Fibroblast of upper back skin (primary cell): ENCODE data around the gene RPE65.
A peak's percentile ranks its signal among the peaks of the same experiment; 100 is the strongest.
"Not testable (repeated sequence)": the region's sequence is repeated elsewhere in the genome, so short reads cannot be mapped to it uniquely, and the experiment has no call there.

ENCODE experiments used
- DNase-seq: peaks from one replicate; pipeline ENCODE4 v3.0.0-alpha.2; 2013

RPE65 gene

DNA sequence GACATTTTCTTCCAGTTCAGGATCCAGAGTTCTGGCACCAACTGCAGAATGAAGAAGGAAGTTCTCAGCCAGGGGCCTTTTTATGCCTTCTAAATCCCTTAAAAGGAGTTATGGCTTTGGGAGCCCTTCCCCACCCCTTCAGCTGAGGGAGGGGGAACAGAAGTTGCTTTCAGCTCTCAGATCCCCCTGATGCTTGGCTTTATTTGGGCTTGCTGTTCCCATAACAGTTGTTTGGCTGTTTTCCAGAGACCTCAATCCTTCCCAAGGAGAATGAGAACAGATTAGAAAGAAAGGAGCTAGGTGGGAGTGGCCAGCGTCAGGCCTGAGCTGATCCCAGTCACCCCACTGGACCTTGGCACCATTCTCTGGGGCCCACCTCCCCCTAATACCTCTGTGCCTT, at the start of gene RPE65:
RPE65 (minus strand) TSS at position 54 of the 400 bp plus-strand sequence; CDS start at position 5, 49 bp downstream.
- peak; percentile 19 for DNase-seq

GRCh38 chr1:68497358-68497698, 47.6 kb upstream of the RPE65 start:
- no peak for DNase-seq

- peak; percentile 95 for DNase-seq
Observed at GRCh38 chr1:68496680-68497357, 47.1 kb upstream of the RPE65 start, which contains the start of gene DEPDC1. TSS of gene DEPDC1 (minus strand) at chr1:68497082. CDS start at chr1:68496999, 83 bp downstream.

DNA sequence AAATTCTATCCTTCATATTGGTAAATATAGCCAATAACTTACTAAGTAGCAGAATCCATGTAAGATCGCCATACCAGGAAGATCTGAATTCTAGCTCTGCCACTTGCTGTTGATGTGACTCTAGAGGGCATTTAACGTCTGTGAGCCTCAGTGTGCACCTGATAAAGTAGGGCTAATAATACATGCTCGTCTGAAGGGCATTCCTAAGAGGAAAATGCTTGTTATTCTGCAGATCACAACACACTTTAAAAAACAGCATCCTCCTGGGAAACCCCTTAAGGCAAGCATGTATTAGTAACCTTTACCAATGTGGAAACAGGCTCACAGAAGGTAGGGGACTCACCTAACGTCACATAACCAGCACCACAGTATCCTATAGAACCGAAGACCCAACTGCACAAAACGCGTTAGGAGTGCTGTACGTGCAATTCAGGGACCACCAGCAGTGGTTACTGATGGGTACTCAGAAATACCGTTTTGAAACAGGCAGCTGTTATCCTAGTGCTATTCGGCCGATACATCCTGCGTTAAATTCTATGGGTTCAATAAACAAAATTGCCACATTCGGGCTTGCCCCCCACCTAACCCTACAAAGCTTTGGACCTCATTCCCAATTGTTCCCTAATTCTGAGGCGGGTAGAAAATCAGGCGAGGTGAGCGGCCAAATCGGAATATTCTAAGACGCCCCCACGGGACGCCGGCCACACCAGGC, 46.4 kb upstream of the RPE65 start:
- no peak for DNase-seq

DNA sequence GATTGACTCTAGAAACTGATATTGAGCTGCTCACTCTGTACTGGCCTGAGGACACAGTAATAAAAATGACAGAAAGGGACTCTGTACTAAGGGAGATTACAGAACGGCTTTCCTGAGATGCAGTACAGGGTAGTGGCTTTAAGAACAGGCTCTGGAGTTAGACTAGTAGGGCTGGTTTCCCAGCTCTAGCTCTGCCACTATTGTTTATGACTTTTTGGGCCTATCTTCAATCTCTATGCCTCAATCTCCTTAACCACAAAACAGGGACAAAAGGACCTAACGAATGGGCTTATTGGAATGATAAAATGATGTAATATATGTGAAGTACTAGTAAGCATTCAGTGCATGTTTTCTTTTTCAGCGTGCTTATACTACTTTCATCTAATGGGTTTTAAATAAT, 45.8 kb upstream of the RPE65 start:
- peak; percentile 15 for DNase-seq

GRCh38 chr1:68493193-68493592, 43.4 kb upstream of the RPE65 start:
- DNase-seq = no peak

DNA sequence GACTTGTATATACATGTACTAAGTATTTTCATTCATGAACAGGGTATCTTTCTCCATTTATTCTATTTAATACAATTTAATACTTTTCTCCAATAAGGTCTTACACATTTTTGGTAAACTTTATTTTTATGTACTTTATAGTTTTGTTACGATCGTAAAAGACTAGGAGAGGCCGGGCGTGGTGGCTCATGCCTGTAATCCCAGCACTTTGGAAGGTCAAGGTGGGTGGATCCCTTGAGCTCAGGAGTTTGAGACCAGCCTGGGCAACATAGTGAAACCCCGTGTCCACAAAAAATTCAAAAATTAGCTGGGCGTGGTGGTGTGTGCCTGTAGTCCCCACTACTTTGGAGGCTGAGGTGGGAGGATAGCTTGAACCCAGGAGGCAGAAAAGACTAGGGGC, 42.5 kb upstream of the RPE65 start:
- not testable (repeated sequence) for DNase-seq

DNA sequence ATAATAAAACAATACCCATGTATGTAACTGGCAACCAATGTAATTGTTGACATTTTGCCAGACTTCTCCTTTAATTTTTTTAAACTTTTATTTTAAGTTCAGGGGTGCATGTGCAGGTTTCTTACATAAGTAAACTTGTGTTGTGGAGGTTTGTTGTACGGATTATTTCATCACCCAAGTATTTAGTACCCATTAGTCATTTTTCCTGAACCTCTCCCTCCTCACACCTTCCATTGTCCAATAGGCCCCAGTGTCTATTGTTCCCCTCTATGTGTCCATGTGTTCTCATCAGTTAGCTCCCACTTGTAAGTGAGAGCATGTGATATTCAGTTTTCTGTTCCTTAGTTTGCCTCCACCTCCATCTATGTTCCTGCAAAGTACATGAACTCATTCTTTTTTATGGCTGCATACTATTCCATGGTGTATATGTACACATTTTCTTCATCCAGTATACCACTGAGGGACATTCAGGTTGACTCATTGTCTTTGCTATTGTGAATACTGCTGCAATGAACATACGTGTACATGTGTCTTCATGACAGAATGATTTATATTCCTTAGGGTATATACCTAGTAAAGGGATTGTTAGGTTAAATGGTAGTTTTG, 40.4 kb upstream of the RPE65 start:
- no peak for DNase-seq

DNA sequence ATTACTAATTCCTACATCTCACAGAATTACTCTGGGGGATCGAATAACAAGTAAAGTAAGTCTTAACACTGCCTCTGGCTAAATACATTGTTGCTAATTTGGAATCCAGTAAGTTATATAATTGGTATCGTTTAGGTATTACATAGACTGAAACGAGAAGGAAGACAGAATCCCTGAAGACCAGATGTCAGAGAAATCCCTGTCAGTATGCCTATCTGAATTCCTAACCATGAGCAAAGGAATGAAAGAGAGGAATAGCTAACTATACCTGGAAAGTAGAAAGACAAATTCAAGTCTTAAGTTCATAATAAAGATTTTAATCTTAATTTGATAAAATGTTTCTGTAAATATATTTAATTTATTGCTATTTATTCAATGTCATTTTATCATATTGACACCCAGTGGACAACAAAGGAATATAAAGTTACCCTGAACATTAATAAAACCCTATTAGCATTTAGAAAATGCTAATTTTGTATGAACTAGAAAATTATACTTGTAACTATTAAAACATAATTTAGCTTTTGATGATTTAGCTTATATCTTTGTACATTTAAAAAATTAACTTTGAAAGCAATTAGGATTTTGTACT, 35.8 kb upstream of the RPE65 start:
- DNase-seq = no peak

DNA sequence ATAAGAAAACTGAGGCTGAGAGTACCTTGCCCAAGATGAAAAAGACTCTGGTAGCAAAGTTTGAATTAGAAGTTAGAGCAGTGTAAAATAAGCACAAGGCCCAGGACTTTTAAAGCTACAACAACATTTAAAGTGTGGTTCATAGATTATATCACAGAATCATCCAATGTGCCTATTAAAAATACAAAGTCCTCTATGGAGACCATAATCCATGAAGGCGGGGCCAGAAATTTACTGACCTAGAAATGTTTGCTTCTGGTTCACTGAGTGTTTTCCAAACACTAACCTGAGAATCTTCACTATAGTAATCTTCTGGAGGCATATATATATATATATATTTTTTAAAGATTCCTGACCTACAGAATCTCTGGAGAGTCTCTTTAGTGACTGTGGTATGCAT, 34.9 kb upstream of the RPE65 start:
- DNase-seq = no peak

DNA sequence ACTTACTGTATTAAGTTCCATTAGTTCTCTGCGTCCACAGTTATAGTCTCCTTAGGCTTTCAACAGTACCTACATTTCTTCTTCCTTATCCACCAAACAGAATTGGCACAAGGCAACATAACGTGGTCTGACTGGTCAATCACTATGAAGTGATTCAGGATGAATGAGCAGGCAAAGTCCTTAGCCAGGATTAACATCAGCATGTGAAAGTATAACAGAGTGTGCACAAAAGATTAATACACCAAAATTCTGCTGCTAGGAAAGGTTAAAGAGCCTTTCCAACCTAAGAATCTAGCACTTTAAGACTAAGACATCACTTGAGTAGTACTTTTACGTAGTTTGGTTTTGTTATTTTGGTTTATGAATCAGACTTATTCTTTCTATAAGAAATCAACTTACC, 31.3 kb upstream of the RPE65 start:
- peak; percentile 8 for DNase-seq

DNA sequence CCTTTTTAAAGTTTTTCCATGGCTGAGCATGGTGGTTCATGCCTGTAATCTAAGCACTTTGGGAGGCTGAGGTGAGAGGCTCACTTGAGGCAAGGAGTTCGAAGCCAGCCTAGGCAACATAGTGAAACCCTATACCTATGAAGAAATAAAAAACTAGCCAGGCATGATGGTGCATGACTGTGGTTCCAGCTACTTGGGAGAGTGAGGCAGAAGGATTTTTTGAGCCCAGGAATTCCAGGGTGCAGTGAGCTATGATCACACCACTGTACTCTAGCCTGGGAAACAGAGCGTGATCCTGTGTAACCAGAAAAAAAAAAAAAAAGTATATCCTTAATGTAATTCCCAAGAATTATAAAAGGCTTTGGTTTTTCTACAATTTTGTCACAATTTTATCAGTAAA, 29.7 kb upstream of the RPE65 start:
- no peak for DNase-seq

GRCh38 chr1:68478662-68479061, 28.9 kb upstream of the RPE65 start:
- no peak for DNase-seq

DNA sequence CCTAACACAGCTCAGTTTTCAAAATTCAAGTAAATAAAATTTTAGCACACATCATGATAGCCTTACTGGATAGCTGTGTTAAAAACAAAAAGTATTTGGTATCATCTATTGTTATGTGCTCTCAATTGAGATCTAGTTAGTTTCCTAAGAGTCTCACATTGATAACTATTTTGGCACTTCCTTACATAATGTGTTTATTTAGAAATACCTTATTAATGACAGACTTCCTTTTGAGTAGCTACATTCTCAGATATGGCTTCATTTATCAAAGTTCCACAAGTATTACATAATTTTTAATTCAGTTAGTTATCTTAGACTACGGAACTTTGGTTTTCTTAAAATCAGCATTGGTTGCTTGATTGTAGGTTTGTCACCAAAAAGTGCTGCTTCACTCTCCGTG, 26.9 kb upstream of the RPE65 start:
- DNase-seq = not testable (repeated sequence)

DNA sequence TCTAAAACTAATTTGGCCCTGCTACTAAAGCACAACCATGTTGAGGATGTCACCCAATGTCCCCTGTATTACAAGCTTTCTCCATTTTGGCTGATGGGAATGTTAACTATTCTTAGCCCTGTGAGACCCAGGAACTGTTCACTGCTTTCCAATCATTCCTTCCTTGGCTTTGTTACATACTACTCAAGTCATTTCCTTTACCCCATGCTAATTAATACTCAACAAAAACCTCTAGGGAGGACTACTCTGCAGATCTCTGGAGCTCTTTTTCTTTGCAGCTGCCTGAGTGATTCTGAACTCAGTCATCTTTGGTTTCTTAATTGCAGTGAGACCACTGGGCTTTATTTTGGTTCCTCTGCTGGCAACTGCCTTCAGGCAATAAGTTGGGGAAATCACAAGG, 23.3 kb upstream of the RPE65 start:
- DNase-seq = no peak

DNA sequence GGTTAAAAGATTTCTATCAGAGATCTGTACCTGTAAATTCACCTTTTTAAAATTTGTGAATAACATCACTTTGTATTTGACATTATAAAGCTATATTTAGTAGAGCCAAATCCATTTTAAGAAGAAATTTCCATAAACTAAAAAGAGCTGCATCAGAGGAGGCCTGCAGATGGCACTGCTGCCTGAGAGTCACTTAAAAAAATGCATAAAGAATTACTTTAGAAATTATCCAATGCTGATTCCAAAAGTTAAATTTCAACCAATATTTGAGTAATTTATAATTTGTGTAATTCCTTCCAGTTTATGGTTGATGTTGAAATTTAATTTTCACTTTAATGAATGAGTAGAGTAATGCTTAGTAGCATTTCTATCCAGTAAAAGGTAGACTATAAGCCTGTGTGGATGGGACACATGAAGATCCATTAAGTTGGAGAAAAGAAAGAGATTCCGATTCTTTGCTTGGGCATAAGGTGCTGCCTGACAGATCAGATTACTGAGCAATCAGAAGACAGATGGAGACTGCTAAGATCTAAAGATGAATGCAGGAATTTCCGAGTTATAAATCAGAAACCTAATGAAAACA, 20.7 kb upstream of the RPE65 start:
- DNase-seq = peak; percentile 24

DNA sequence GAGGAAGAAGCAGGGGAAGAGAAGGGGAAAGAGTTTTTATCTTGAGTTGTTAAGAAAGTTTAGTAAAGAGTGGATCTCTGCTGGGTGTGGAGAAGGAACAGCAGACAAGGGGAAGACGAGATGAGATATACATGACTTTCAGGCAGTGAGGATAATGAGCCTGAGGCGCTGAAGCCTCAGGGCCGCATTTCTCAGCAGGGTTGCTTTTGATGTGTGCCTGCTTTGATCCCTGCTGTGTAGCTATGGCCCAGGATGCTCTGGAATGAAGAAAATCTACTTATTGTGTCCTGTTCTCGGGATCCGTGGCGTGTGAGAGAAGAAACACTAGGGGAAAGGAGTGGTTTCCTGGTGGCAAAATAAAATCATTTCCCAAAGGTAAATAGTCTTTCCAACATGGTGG, 15.1 kb upstream of the RPE65 start:
- no peak for DNase-seq

DNA sequence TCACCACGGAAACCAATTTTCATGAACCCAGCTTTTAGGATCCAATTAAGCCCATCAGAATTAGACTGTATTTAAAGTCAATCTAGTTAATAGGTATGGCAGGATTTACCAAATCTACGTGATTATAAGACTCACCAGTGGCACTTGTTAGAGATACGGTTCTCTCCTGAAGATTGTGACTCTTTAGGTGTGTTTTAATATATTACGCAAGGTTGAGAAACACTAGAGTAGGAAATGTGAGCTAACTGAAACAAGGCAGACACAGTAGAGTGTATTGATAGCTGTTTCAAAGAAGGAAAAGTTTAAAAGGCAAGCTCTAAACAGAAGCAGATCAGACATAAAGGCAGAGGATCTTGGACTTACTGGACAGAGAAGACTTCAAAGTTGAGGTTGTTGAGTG, 11.2 kb upstream of the RPE65 start:
- no peak for DNase-seq

- no peak for DNase-seq
Observed at GRCh38 chr1:68459796-68460195, 10.0 kb upstream of the RPE65 start.

- no peak for DNase-seq
Observed at GRCh38 chr1:68459091-68459490, 9.3 kb upstream of the RPE65 start.

GRCh38 chr1:68456202-68456601, 6.4 kb upstream of the RPE65 start:
- no peak for DNase-seq

DNA sequence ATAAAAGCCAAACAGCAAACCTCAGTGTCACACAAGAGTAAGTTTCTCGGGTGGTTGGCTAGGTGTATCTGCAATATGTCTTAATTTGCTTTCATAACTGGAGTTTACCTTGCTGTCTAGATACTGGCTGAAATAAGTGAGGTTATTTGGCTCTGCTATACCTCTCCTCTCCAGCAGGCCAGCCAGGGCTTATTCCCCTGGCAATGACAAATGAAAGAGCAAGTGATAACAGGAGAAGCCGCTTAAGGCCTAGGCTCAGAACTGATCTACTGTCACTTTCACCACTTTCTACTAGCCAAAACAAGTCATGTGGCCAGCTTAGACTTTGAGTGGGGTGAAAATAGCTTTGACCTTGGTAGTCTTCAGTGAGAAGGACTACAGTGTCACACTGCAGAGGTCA, 4.8 kb upstream of the RPE65 start:
- DNase-seq = no peak

- DNase-seq = no peak
Observed at GRCh38 chr1:68453060-68453670, 3.4 kb upstream of the RPE65 start.
